Chondrocyte (in vitro differentiated cells): ENCODE measurements around the gene HOXB5. TPM values are rescaled to one million over a fixed set of nuclear protein-coding genes. Genes with fewer than 3 reads are reported as not detected.

Experiments used
- DNase-seq: peaks from one replicate; pipeline ENCODE4 v3.0.0; 2021; ENCODE audit warnings: mixed read lengths, low spot score
- H3K27ac Mint-ChIP-seq: one replicate; pipeline ENCODE4 v1.8.0; 2021; ENCODE audit warnings: mild to moderate bottlenecking, moderate library complexity, mixed read lengths; ENCODE audit not compliant: unreplicated experiment
- H3K27me3 Mint-ChIP-seq: 2 replicates; pipeline ENCODE4 v1.8.0; 2021; ENCODE audit warnings: low read depth, mixed read lengths
- H3K36me3 Mint-ChIP-seq: 2 replicates; pipeline ENCODE4 v1.8.0; 2021; ENCODE audit warnings: low read depth, mixed read lengths
- H3K4me1 Mint-ChIP-seq: 2 replicates; pipeline ENCODE4 v1.8.0; 2021; ENCODE audit warnings: low read depth, mild to moderate bottlenecking, mixed read lengths
- H3K4me3 Mint-ChIP-seq: one replicate; pipeline ENCODE4 v1.8.0; 2021; ENCODE audit warnings: mild to moderate bottlenecking, moderate library complexity, mixed read lengths; ENCODE audit not compliant: unreplicated experiment
- H3K9me3 Mint-ChIP-seq: 2 replicates; pipeline ENCODE4 v1.8.0; 2021; ENCODE audit warnings: low read depth, mixed read lengths
- CTCF ChIP-seq: fragments of 200-600 bp; sonication (generic); IDR thresholded peaks from 2 replicates; pipeline ENCODE4 v1.5.0; 2021; ENCODE audit warnings: antibody characterized with exemption, mild to moderate bottlenecking, moderate library complexity
- total RNA-seq: library from RNA; stranded (reverse); gene quantifications from 3 replicates; pipeline ENCODE4 v1.2.1, GENCODE V29; 2021

HOXB5 gene
- total RNA-seq, 1 donor from 2014 or later, result not detected

DNA sequence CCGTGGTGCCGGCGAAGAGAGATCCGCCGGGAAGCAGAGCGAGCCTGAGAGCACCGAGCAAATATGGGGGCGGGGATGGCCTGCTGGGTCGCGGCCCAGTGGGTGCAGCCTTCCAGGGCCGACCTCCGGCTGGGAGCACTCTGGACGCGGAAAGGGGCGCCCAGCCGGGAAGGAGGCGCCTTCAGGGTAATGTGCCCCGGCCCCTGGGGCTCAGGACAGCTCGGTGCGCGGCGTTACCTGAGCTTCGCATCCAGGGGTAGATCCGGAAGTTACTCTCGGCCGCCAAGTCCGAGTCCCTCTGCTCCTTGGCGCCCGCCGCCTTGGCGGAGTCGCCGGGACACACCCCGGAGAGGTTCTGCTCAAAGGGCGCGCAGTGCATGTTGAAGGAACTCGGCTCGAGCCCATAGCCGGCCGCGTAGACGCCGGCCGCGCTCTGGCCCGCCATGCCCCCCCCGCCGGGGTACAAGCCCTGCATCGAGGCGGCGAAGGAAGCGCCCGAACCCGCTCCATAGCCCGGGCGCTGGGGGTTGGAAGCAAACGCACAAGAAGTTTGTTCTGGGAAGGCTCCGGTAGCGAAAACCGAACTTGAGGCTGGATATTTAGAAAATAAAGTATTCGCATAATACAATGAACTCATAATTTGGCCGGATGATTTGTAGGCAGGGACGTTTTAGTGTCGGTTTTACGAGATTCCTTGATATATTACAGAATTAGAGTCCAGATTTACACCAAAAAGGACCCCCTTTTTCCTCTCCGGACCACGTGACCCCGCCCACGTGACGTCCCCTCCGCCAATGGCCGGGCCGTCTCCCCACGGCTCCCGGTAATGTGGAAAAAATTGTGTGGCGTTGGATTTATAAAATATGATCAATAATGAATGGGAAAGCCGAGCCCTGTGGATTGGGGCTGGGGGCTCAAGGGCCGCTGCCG is 17.0 kb upstream of the HOXB5 start, which contains the start of gene HOXB7:
TSS of gene HOXB7 (minus strand) at position 736 of the 930 bp plus-strand sequence. CDS start at position 637, 99 bp downstream.
- peak within 1 kb of the TSS; percentile 22 for H3K27ac Mint-ChIP-seq
- peaks cover 80% of the 10 kb centered on the region for H3K27me3 Mint-ChIP-seq
- peaks cover 7% of the 10 kb centered on the region for H3K36me3 Mint-ChIP-seq
- H3K4me1 Mint-ChIP-seq, result peaks cover 9% of the 10 kb centered on the region
- peak within 1 kb of the TSS; percentile 22 for H3K4me3 Mint-ChIP-seq
- no peak for DNase-seq
- no peaks in the 10 kb centered on the region for H3K9me3 Mint-ChIP-seq
- no peak for TF ChIP-seq CTCF

DNA sequence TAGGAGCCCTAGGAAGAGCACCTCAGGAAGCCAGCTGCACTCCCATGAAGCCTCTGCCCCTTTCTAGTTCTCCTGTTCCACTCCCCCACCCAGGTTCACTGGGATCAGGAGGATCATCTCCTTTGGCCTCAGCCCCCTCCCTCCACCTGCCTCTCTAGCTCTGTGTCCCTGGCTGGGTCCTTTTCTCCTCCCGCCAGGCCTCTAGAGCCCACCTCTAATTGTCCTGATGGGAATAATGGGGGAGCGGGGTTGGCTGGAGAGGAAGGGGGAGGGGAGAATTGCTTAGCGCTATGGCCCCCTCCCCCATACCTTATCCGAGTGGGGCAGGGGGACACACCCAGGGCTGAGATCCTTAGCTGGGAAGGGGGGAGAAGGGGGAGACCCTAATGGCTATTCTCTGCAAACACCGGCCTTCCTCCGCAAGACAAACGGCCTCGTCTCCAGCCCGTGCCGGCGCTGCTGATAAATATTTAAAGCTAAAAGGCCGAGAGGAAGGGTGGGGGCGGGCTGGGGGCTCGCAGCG is 16.2 kb upstream of the HOXB5 start:
- peaks cover 79% of the 10 kb centered on the region for H3K27me3 Mint-ChIP-seq
- H3K9me3 Mint-ChIP-seq, result no peaks in the 10 kb centered on the region
- H3K27ac Mint-ChIP-seq, result no peak overlapping the region
- H3K36me3 Mint-ChIP-seq, result peaks cover 7% of the 10 kb centered on the region
- TF ChIP-seq CTCF, result no peak
- DNase-seq, result no peak
- no peak overlapping the region for H3K4me3 Mint-ChIP-seq
- peaks cover 9% of the 10 kb centered on the region for H3K4me1 Mint-ChIP-seq

GRCh38 chr17:48609033-48609432 is 15.5 kb upstream of the HOXB5 start:
- Mint-ChIP-seq H3K36me3 (peaks cover 8% of the 10 kb centered on the region), H3K9me3 (no peaks in the 10 kb centered on the region), H3K27ac (no peak overlapping the region), H3K4me1 (peaks cover 9% of the 10 kb centered on the region), H3K4me3 (no peak overlapping the region), H3K27me3 (peaks cover 80% of the 10 kb centered on the region)
- TF ChIP-seq CTCF, result no peak
- no peak for DNase-seq

GRCh38 chr17:48608494-48608834 is 14.9 kb upstream of the HOXB5 start:
- H3K36me3 Mint-ChIP-seq, result peaks cover 8% of the 10 kb centered on the region
- DNase-seq, result no peak
- no peaks in the 10 kb centered on the region for H3K9me3 Mint-ChIP-seq
- peaks cover 9% of the 10 kb centered on the region for H3K4me1 Mint-ChIP-seq
- no peak overlapping the region for H3K27ac Mint-ChIP-seq
- H3K4me3 Mint-ChIP-seq, result no peak overlapping the region
- H3K27me3 Mint-ChIP-seq, result peaks cover 79% of the 10 kb centered on the region
- TF ChIP-seq CTCF, result no peak

GRCh38 chr17:48606892-48607614 is 13.5 kb upstream of the HOXB5 start:
- Mint-ChIP-seq H3K9me3 (peaks cover 2% of the 10 kb centered on the region), H3K4me3 (no peak overlapping the region), H3K4me1 (no peaks in the 10 kb centered on the region), H3K27ac (no peak overlapping the region), H3K27me3 (peaks cover 81% of the 10 kb centered on the region), H3K36me3 (peaks cover 8% of the 10 kb centered on the region)
- no peak for TF ChIP-seq CTCF
- DNase-seq, result no peak
